K562 (cell line): Measurements from ENCODE around the gene PFKL. TPM values are rescaled to one million over a fixed set of nuclear protein-coding genes. Genes with fewer than 3 reads are reported as not detected.

Source experiments
- ATAC-seq: fragments of 200-7000 bp; cut with Tn5 transposase; 3 replicates; pipeline ENCODE4 v1.9.1; 2020; ENCODE audit warnings: moderate library complexity
- BruUV-seq: library from RNA; stranded (reverse); fragments of 400-500 nt; replicated peaks from 2 replicates; lab custom pipeline; 2021; lab: Mats Ljungman, UMichigan
- CTCF ChIA-PET: fragments of 300-600 bp; formaldehyde crosslinking; extraction: SDS; loops from one replicate; lab custom pipeline; 2021; ENCODE audit warnings: low intra/inter-chr PET ratio; lab: Yijun Ruan, JAX
- POLR2A ChIA-PET: fragments of 300-600, 350-650 bp; sonication (Branson Sonifier 250); formaldehyde crosslinking; extraction: SDS; loops from one replicate; lab custom pipeline; 2021; ENCODE audit warnings: antibody characterized with exemption, inconsistent platforms; lab: Yijun Ruan, JAX
- DNase-seq, 4 experiments: peaks; one replicate each; pipeline versions ENCODE4 v3.0.0 to v3.0.0-alpha.2; 2011 to 2018; ENCODE audit warnings: low spot score in 3 of 4, mixed read lengths in 3 of 4; ENCODE audit errors: extremely low read depth in 1 of 4
- FAIRE-seq: peaks from 2 replicates; lab custom pipeline; 2011; peaks lifted over from hg19 to GRCh38; lab: Jason Lieb, UNC
- H2AFZ ChIP-seq: 2 replicates; pipeline ENCODE4 v1.6.0; 2011; ENCODE audit warnings: low read depth, low read length, control low read depth, inconsistent platforms
- H3K27ac ChIP-seq: fragments of 200-600 bp; 3 replicates; pipeline ENCODE4 v1.8.0; 2011; ENCODE audit warnings: low read depth, mild to moderate bottlenecking, control low read depth, inconsistent platforms, low read length, moderate library complexity, mixed read lengths; ENCODE audit errors: extremely low read depth
- H3K27me3 ChIP-seq, 2 experiments: fragments of 300-600 bp in 1 of 2; 2 replicates in 1 of 2; 3 replicates in 1 of 2; pipeline versions ENCODE4 v1.6.0 to v1.8.0; 2011; ENCODE audit warnings: inconsistent platforms in 2 of 2, low read length in 2 of 2, mild to moderate bottlenecking in 1 of 2, mixed read lengths in 1 of 2, moderate library complexity in 1 of 2; ENCODE audit not compliant: control insufficient read depth in 2 of 2, insufficient read depth in 2 of 2
- H3K36me3 ChIP-seq: fragments of 300-600 bp; 3 replicates; pipeline ENCODE4 v1.8.0; 2011; ENCODE audit warnings: mild to moderate bottlenecking, low read length, inconsistent platforms; ENCODE audit not compliant: control insufficient read depth, insufficient read depth
- H3K4me1 ChIP-seq, 2 experiments: fragments of 200-600 bp in 1 of 2; replicated peaks in 1 of 2; 2 replicates in 1 of 2; 3 replicates in 1 of 2; pipeline versions ENCODE4 v1.5.1 to v1.8.0; 2011; ENCODE audit warnings: inconsistent platforms in 2 of 2, low read length in 2 of 2, mild to moderate bottlenecking in 1 of 2, mixed read lengths in 1 of 2, moderate library complexity in 1 of 2; ENCODE audit not compliant: control insufficient read depth in 2 of 2, insufficient read depth in 2 of 2
- H3K4me2 ChIP-seq: 2 replicates; pipeline ENCODE4 v1.6.1; 2011; ENCODE audit warnings: low read length, control low read depth, inconsistent platforms, mixed read lengths; ENCODE audit not compliant: insufficient read depth
- H3K4me3 ChIP-seq: fragments of 200-600 bp; sonication (generic), shearing (Covaris generic); 2 replicates; pipeline ENCODE4 v1.5.1; 2016; ENCODE audit warnings: control low read depth, inconsistent platforms
- H3K79me2 ChIP-seq: fragments of 200-600 bp; 3 replicates; pipeline ENCODE4 v1.8.0; 2011; ENCODE audit warnings: low read length, inconsistent platforms; ENCODE audit not compliant: control insufficient read depth, insufficient read depth
- H3K9ac ChIP-seq, 2 experiments: 2 replicates each; pipeline versions ENCODE4 v1.6.0 to v1.6.1; 2011; ENCODE audit warnings: low read depth in 2 of 2, low read length in 2 of 2, control low read depth in 1 of 2, inconsistent platforms in 1 of 2, mild to moderate bottlenecking in 1 of 2, mixed read lengths in 1 of 2; ENCODE audit not compliant: insufficient read depth in 1 of 2
- H3K9me1 ChIP-seq: one replicate; pipeline ENCODE4 v1.6.0; 2011; ENCODE audit warnings: inconsistent platforms, mild to moderate bottlenecking, low read length, moderate library complexity; ENCODE audit not compliant: control insufficient read depth, insufficient read depth
- H3K9me3 ChIP-seq: replicated peaks from 2 replicates; pipeline ENCODE4 v1.5.1; 2011; ENCODE audit warnings: low read depth, low read length, inconsistent platforms; ENCODE audit not compliant: control insufficient read depth, insufficient read depth
- H4K20me1 ChIP-seq: replicated peaks from 2 replicates; pipeline ENCODE4 v1.6.1; 2011; ENCODE audit warnings: low read length, inconsistent platforms, mixed read lengths; ENCODE audit not compliant: control insufficient read depth, insufficient read depth
- HSF4 ChIP-seq: fragments of 250-450 bp; sonication (Bioruptor Pico); IDR thresholded peaks from 2 replicates; pipeline ENCODE4 v2.1.2; 2022; ENCODE audit warnings: mild to moderate bottlenecking, moderate library complexity, borderline replicate concordance
- KDM5B ChIP-seq: fragments of 200-600 bp; sonication (generic); IDR thresholded peaks from 2 replicates; pipeline ENCODE4 v1.6.1; 2012; ENCODE audit warnings: low read depth, mild to moderate bottlenecking, moderate library complexity, low read length, control low read depth, inconsistent platforms; ENCODE audit not compliant: insufficient replicate concordance
- NR2F6 ChIP-seq: fragments of 450-650 bp; formaldehyde crosslinking; IDR thresholded peaks from 2 replicates; pipeline ENCODE4 v1.4.0; 2020; ENCODE audit warnings: mild to moderate bottlenecking
- PRPF4 ChIP-seq: fragments of 200-400 bp; formaldehyde crosslinking; IDR thresholded peaks from one replicate; pipeline ENCODE4 v1.6.1; 2017; ENCODE audit warnings: low read length, low read depth, mild to moderate bottlenecking; ENCODE audit not compliant: insufficient read depth, poor library complexity, severe bottlenecking
- RBM39 ChIP-seq: fragments of 200-400 bp; formaldehyde crosslinking; optimal IDR thresholded peaks from 2 replicates; pipeline ENCODE3; 2018; ENCODE audit warnings: low read depth, low read length
- RREB1 ChIP-seq: fragments of 250-450 bp; sonication (Bioruptor Pico); IDR thresholded peaks from 2 replicates; pipeline ENCODE4 v1.4.0; 2020
- SETDB1 ChIP-seq: IDR thresholded peaks from one replicate; pipeline ENCODE4 v1.6.1; 2012; ENCODE audit warnings: low read length, control low read depth, inconsistent platforms
- TBP ChIP-seq: optimal IDR thresholded peaks from 2 replicates; pipeline ENCODE3; 2011; ENCODE audit warnings: low read depth, low read length, improper control_type of control experiment
- TCF7L2 ChIP-seq: fragments of 150-350 bp; IDR thresholded peaks from 2 replicates; pipeline ENCODE4 v1.6.1; 2016; ENCODE audit warnings: low read depth, mild to moderate bottlenecking, low read length, moderate library complexity
- ZBTB7A ChIP-seq: IDR thresholded peaks from 2 replicates; pipeline ENCODE4 v1.6.1; 2011; ENCODE audit warnings: low read depth, mild to moderate bottlenecking, low read length, moderate library complexity, borderline replicate concordance; ENCODE audit not compliant: control insufficient read depth
- ZSCAN29 ChIP-seq: fragments of 450-650 bp; IDR thresholded peaks from 2 replicates; pipeline ENCODE4 v1.6.1; 2017
- WGBS: fragments of 100-300 bp; shearing (Covaris generic); methylation state at CpG from one replicate; pipeline ENCODE4 v1.1.6; 2016; ENCODE audit warnings: low coverage, mixed read lengths; ENCODE audit not compliant: insufficient coverage; ENCODE audit errors: missing lambda C conversion rate; 5-methylcytosine and 5-hydroxymethylcytosine counted together
- in situ Hi-C: fragments of 300-500 bp; cut with MboI; formaldehyde crosslinking; loops from 4 replicates; pipeline ENCODE4 v1.15.0; 2018; ENCODE audit warnings: inconsistent platforms, mixed read lengths
- intact Hi-C: fragments of 100-400 bp; cut with micrococcal nuclease; formaldehyde crosslinking; loops from 2 replicates; pipeline ENCODE4 v1.14.2; 2022
- polyA plus RNA-seq, 8 experiments: library from polyadenylated mRNA; depleted of rRNA in 4 of 8; stranded (reverse) in 5 of 8; unstranded in 3 of 8; fragments of >200 nt; fragmentation: Nextera tagmentation in 2 of 8; fragmentation: Illumina TruSeq in 1 of 8; extraction: Ambion mirVana in 2 of 8; extraction: Trizol in 1 of 8; gene quantifications; 2 replicates each; pipeline versions ENCODE4 v1.2.1 to v1.2.3, GENCODE V29; 2011 to 2014; ENCODE audit warnings: inconsistent platforms in 1 of 8, missing spikeins in 1 of 8
- total RNA-seq, 7 experiments: library from RNA; depleted of rRNA in 6 of 7; stranded (reverse); fragments of >200 nt in 6 of 7; fragmentation: Illumina TruSeq in 2 of 7; extraction: Trizol in 2 of 7; gene quantifications; 2 replicates each; pipeline versions ENCODE4 v1.2.1 to v1.2.3, GENCODE V29; 2011 to 2021; ENCODE audit warnings: low replicate concordance in 1 of 7
- TF ChIP-seq, protein P1 (sequence below), 2 experiments: fragments of 450-650 bp in 1 of 2; sonication (generic) in 1 of 2; formaldehyde crosslinking in 1 of 2; IDR thresholded peaks in 1 of 2; conservative IDR thresholded peaks in 1 of 2; 2 replicates each; pipeline versions ENCODE4 v1.6.1 to v1.8.1; 2016 to 2023; ENCODE audit warnings: mild to moderate bottlenecking in 2 of 2, moderate library complexity in 2 of 2, inconsistent platforms in 1 of 2, missing genetic modification reagents in 1 of 2
- TF ChIP-seq, protein P2 (sequence below): conservative IDR thresholded peaks from 2 replicates; pipeline ENCODE4 v1.6.1; 2011; ENCODE audit warnings: low read depth, mild to moderate bottlenecking, low read length; ENCODE audit not compliant: control insufficient read depth

PFKL gene
- total and polyA plus RNA-seq, 9 of the 15 experiments (the other 6 are each of a cell fraction or from before 2014, with no cell fraction given), result 1.1 to 124 (median 45.6) TPM

GRCh38 chr21:44271558-44272283 lies 28.1 kb upstream of the PFKL start:
- no peak overlapping the region for H3K4me2 ChIP-seq
- no peak for ATAC-seq
- H3K4me1 ChIP-seq, result peaks cover 0 to 22% of the 10 kb centered on the region in 2 experiments; a peak in 1 of 5 replicates
- 12% methylated on average over 18 of the region's 18 CpGs for whole genome bisulfite sequencing
- H3K27me3 ChIP-seq, result peaks cover 27 to 53% of the 10 kb centered on the region in 2 experiments; a peak in 4 of 5 replicates
- no peak overlapping the region for H2AFZ ChIP-seq
- H3K27ac ChIP-seq, result no peak overlapping the region
- intact Hi-C loops, result no loop called here
- no TSS peak for BruUV-seq
- ChIA-PET POLR2A (no interaction called here), CTCF (no interaction called here)
- TF ChIP-seq, protein P1, sequence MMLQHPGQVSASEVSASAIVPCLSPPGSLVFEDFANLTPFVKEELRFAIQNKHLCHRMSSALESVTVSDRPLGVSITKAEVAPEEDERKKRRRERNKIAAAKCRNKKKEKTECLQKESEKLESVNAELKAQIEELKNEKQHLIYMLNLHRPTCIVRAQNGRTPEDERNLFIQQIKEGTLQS (IDR thresholded peaks at IDR 0.05), result no peak
- TF ChIP-seq, protein P1 (CRISPR knock-in tag; conservative IDR thresholded peaks at IDR 0.05), result no peak
- TF ChIP-seq NR2F6 (CRISPR knock-in tag) (no peak), TCF7L2 (no peak), ZSCAN29 (no peak), PRPF4 (no peak), ZBTB7A (no peak), SETDB1 (no peak), HSF4 (no peak), KDM5B (no peak), TBP (no peak), RREB1 (CRISPR knock-in tag) (no peak), RBM39 (no peak)
- TF ChIP-seq, protein P2, sequence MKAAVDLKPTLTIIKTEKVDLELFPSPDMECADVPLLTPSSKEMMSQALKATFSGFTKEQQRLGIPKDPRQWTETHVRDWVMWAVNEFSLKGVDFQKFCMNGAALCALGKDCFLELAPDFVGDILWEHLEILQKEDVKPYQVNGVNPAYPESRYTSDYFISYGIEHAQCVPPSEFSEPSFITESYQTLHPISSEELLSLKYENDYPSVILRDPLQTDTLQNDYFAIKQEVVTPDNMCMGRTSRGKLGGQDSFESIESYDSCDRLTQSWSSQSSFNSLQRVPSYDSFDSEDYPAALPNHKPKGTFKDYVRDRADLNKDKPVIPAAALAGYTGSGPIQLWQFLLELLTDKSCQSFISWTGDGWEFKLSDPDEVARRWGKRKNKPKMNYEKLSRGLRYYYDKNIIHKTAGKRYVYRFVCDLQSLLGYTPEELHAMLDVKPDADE, result no peak
- H3K9ac ChIP-seq, result peak overlapping the region in 1 of 2 experiments; percentile 2; a peak in 1 of 4 replicates
- no peak for FAIRE-seq
- in situ Hi-C loops, result no loop called here
- H3K79me2 ChIP-seq, result no peaks in the 10 kb centered on the region
- H3K36me3 ChIP-seq, result no peaks in the 10 kb centered on the region
- peaks cover 4% of the 10 kb centered on the region for H4K20me1 ChIP-seq
- H3K4me3 ChIP-seq, result no peak overlapping the region
- no peaks in the 10 kb centered on the region for H3K9me1 ChIP-seq
- no peaks in the 10 kb centered on the region for H3K9me3 ChIP-seq
- DNase-seq, result no peak
